MG63 (cell line): Measurements from ENCODE around the gene IGFBP5. TPM values are rescaled to one million over a fixed set of nuclear protein-coding genes. Genes with fewer than 3 reads are reported as not detected.
A peak's percentile ranks its signal among the peaks of the same experiment; 100 is the strongest.

Experiments
- DNase-seq: peaks from one replicate; pipeline ENCODE4 v3.0.0-alpha.2; 2020
- H3K27me3 ChIP-seq: fragments of 250-450 bp; sonication (Bioruptor Pico); 2 replicates; pipeline ENCODE4 v1.5.1; 2020; ENCODE audit warnings: mild to moderate bottlenecking, moderate library complexity
- H3K36me3 ChIP-seq: fragments of 250-450 bp; sonication (Bioruptor Pico); 2 replicates; pipeline ENCODE4 v1.5.1; 2020; ENCODE audit warnings: mild to moderate bottlenecking, moderate library complexity
- H3K4me3 ChIP-seq: fragments of 250-450 bp; sonication (Bioruptor Pico); 2 replicates; pipeline ENCODE4 v1.5.1; 2020; ENCODE audit warnings: mild to moderate bottlenecking, moderate library complexity
- H3K9me3 ChIP-seq: fragments of 250-450 bp; sonication (Bioruptor Pico); 2 replicates; pipeline ENCODE4 v1.5.1; 2020; ENCODE audit warnings: mild to moderate bottlenecking, moderate library complexity
- total RNA-seq: library from RNA; depleted of rRNA; stranded (reverse); fragments of >200 nt; shearing (Covaris generic); gene quantifications from 2 replicates; pipeline ENCODE4 v1.2.3, GENCODE V29; 2014; ENCODE audit warnings: low replicate concordance

The IGFBP5 gene
- total RNA-seq, 1 experiment from 2014 or later = 1.8 TPM

DNA sequence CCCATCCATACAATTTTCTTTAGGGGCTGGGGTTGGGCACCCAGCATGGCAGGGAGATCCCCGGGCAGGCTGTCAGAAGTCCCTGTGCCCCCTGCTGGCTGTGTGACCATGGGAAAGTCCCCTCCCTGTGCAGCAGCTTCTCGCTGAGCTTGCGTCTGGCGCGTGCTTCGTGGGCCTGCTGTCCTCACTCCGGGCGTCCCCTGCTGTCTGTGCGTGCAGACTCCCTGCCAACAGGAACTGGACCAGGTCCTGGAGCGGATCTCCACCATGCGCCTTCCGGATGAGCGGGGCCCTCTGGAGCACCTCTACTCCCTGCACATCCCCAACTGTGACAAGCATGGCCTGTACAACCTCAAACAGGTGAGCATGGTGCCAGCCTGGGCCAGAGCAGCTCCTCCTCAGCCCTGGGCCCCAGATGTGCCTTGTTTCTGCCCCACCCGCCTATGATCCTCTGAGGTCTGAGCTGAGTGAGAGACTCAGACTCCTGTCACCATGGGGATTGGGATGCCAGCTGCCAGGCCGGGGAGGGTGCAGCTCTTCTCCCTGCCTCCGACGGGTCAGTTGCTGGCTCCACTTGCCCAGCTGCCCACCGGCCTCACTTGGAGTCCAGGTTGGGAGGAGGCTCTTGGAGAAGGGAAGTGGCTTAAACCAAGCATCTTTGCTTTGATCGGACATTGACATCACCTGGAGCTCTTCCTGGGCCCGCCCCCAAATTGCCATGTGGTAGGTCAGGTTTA is 33.5 kb downstream of the IGFBP5 start:
- no peak for DNase-seq

DNA sequence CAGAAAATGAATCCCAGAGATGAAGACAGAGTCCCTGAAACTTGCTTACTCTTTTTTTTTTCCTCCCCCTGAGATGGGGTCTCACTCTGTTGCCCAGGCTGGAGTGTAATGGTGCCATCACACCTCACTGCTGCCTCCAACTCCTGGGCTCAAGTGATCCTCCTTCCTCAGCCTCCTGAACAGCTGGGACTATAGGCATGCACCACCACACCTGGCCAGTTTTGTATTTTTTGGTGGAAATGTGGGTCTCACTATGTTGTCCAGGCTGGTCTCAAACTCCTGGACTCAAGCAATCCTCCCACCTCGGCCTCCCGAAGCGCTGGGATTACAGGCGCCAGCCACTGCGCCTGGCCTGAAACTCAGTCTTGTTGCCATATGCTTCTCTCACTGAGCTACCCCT is 34.3 kb downstream of the IGFBP5 start:
- no peaks in the 10 kb centered on the region for H3K27me3 ChIP-seq
- H3K4me3 ChIP-seq = no peak overlapping the region
- H3K36me3 ChIP-seq = no peaks in the 10 kb centered on the region
- DNase-seq = no peak
- H3K9me3 ChIP-seq = no peaks in the 10 kb centered on the region

More for the DNA sequence above, 33.5 kb downstream of the IGFBP5 start:
- Histone ChIP-seq H3K27me3 (no peaks in the 10 kb centered on the region), H3K4me3 (no peak overlapping the region), H3K36me3 (no peaks in the 10 kb centered on the region), H3K9me3 (no peaks in the 10 kb centered on the region)

DNA sequence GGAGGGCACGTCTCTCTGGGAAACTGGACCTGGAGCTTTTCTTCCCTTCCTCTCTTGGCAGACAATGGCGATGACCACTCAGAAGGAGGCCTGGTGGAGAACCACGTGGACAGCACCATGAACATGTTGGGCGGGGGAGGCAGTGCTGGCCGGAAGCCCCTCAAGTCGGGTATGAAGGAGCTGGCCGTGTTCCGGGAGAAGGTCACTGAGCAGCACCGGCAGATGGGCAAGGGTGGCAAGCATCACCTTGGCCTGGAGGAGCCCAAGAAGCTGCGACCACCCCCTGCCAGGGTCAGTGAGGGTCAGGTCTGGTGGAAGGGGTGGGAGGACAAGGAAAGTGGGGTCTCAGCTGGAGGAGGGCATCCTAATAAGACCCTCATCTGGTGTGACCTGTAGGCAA is 34.9 kb downstream of the IGFBP5 start:
- Histone ChIP-seq H3K27me3 (no peaks in the 10 kb centered on the region), H3K4me3 (no peak overlapping the region), H3K36me3 (no peaks in the 10 kb centered on the region), H3K9me3 (no peaks in the 10 kb centered on the region)
- DNase-seq = no peak

DNA sequence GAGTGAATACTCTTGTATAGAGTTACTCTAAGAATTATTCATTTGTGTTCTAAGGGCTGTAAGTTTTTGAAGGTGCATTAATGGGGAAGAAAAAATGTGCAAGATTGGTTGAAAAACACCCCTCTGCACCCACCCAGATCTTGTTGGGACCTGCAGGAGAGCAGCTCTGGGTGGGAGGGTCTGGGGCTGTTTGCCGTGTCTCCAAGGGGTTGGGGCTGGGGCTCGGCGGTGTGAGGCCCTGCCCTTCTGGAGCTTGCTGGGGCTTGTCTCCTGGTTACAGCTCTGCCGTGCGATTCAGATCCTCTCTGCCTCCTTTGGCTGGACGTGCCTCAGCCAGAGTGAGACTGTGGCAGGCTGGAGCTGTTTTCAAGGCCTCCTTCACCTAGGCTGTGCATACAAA is 36.1 kb downstream of the IGFBP5 start:
- Histone ChIP-seq H3K9me3 (no peaks in the 10 kb centered on the region), H3K36me3 (no peaks in the 10 kb centered on the region), H3K27me3 (no peaks in the 10 kb centered on the region), H3K4me3 (no peak overlapping the region)
- no peak for DNase-seq

DNA sequence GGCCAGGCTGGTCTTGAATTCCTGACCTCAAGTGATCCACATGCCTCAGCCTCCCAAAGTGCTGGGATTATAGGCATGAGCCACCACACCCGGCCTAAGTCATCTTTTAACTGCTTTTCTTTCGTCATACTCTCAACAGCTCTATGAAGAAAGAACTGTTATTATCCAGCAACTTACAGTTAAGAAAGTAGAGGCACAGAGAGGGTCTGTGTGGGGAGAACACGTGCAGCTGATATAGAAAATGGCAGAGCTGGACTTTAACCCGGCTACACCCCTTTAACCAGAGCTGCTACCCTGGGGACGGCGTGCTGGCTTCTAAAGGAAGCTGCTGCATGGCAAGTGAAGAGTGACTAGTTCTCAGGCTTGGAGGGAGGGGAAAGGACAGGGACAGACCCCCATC is 36.6 kb downstream of the IGFBP5 start:
- H3K36me3 ChIP-seq = no peaks in the 10 kb centered on the region
- no peak for DNase-seq
- H3K4me3 ChIP-seq = no peak overlapping the region
- no peaks in the 10 kb centered on the region for H3K27me3 ChIP-seq
- no peaks in the 10 kb centered on the region for H3K9me3 ChIP-seq

DNA sequence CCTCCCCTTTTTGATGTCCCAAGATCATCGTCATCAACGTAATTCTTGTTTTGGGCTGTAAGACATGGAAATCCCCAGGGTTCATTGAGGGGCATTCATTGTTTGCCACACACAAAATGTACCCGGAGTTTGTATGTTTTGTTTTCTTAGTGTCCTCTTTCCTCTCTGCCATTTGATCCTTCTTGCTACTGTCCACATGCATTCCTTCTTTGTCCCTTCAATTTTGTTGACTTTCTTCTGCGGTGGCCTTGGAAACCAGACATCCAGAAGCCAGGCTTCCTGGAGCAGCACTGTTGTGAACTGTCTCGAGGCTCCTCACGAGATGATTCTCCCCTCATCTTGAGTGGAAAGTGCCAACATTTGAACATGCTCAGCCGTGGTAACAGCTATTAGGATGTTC is 37.4 kb downstream of the IGFBP5 start:
- H3K36me3 ChIP-seq = no peaks in the 10 kb centered on the region
- H3K4me3 ChIP-seq = no peak overlapping the region
- H3K27me3 ChIP-seq = no peaks in the 10 kb centered on the region
- no peaks in the 10 kb centered on the region for H3K9me3 ChIP-seq
- no peak for DNase-seq

DNA sequence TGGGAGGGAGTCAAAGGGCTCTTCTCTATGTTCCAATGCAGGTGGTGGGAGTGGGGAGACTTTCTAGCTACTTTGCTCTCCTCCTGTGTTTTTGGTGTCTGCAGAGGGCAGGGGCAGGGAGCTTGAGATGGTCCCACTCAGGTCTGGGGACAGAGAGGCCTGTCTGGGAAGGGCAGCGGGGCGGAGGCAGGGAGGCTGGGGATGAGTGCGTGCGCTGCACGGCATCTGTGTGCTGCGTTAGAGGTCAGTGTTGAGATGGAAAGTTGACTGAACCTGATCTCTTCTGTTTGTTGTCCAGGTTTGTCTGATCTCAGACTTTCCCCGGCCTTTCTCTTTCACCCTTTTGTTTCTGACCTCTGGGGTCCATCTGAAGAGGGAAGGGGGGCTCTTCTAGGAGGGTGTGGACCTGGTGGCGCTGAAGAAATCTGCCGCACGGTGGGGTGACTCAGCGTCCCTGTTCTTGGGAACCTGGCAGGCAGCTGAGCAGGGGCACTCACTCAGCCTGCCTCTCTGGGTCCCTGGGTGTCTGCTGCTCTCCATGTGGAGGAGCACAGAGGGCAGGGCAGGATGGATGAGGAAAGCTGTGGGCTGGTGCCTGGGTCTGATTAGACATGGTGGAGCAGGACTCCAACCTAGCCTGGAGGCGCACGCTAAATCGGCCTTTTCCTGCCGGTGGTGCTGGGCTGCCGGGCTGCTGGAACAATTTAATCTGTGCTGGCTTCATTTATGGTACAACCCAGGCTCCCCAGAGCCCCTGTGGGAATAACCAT is 38.1 kb downstream of the IGFBP5 start:
- Histone ChIP-seq H3K27me3 (no peaks in the 10 kb centered on the region), H3K9me3 (no peaks in the 10 kb centered on the region)
- no peak for DNase-seq

DNA sequence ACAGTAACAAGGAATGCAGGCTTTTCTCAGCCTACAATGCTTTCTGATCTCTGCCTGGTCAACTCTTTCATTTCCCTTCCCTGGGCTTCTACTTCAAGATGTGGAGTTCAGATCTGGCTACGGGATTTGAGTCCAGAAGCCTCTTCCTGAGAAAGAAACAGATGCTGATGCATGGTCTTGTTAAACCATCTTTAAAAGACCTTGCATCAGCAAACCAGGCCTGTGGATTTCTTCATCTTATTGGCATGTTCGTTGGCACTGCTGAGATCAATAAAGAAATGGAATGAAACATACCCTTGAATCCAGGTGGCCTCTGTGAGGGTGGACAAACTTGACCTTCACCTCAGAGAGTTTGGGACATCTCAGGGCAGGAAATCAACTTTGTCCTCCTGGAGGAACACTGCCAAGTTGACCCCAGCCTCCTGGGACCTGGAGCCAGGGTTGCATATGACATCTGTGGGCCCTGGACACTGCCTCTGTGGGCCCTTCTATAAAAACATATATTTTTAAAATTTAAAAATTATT is 40.8 kb downstream of the IGFBP5 start:
- H3K9me3 ChIP-seq = no peaks in the 10 kb centered on the region
- H3K36me3 ChIP-seq = no peaks in the 10 kb centered on the region
- H3K4me3 ChIP-seq = no peak overlapping the region
- no peaks in the 10 kb centered on the region for H3K27me3 ChIP-seq
- no peak for DNase-seq

More for the DNA sequence above, 38.1 kb downstream of the IGFBP5 start:
- no peaks in the 10 kb centered on the region for H3K36me3 ChIP-seq
- no peak overlapping the region for H3K4me3 ChIP-seq

DNA sequence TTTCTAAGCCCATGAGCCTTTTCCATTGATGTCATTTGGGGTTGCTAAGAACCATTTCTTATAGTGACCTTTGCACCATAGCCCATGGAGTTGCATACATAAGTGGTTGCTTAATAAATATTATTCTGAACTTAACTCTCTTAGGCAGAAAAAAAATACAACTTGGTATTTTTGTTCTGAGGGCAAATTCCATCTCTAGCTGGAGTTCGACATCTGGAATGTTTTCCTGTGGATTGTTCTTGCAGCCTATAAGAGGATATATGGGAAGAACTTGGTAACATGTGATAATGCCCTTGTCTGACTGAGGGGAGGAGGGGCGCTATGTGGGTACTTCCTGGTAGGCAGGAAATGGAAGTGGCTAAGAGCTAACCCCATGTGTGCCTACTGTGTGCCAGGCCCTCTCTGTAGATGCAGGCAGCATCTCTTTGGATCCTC is 41.4 kb downstream of the IGFBP5 start:
- Histone ChIP-seq H3K27me3 (no peaks in the 10 kb centered on the region), H3K36me3 (no peaks in the 10 kb centered on the region), H3K9me3 (no peaks in the 10 kb centered on the region), H3K4me3 (no peak overlapping the region)
- no peak for DNase-seq

DNA sequence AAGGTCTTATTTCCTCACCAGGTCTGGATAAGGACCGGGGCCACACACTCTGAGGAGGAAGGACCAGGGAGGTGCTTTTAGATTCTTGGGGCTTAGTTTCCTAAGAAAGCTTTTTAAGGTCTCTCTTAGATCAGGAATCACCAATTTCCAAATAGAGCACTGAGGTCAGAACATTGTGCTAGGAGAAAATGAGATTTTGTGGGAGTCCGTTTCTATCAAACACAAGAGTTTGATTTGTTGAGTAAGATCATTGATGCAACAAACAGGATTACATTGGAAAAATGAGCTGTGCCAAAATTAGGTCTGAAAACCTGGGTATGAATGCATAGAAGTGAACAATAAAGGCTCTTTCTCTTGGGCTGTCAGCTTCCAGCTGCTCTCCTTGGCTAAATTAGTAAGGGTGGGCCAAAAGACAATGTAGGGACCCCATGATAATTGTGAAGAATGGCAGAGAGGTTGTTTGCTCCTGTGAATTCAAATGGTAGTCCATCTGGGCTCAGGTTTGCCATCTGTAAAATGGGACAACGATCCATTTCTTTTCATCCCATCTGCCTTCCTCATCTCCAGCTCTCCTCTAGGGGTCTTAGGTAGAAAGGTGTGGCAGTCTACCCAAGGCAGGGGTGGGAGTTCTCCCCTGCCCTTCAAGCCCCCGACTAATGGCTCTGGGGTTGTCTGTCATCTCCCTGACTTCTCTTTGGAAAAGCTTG is 42.1 kb downstream of the IGFBP5 start:
- DNase-seq = no peak
- H3K36me3 ChIP-seq = no peaks in the 10 kb centered on the region
- H3K4me3 ChIP-seq = no peak overlapping the region
- H3K27me3 ChIP-seq = no peaks in the 10 kb centered on the region
- no peaks in the 10 kb centered on the region for H3K9me3 ChIP-seq

DNA sequence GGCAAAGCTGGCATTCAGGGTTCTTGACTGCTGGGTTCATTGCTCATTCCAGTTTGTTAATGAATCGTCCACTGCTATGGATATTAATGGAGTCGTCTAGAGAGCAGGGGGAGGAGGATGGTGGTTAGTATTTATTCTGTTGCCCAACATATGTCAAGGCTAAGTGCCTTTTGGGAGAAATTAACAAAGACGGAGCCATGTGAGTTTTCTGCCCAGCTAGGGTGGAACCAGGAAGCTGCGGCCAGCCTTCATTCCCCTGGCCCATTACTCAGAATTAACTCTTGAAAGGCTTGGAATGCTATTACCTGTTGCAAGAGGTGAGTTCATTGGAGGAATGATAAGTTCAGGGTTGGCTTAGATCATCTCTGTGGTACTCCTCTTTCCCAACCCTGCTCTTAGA is 42.8 kb downstream of the IGFBP5 start:
- Histone ChIP-seq H3K27me3 (no peaks in the 10 kb centered on the region), H3K4me3 (no peak overlapping the region), H3K36me3 (no peaks in the 10 kb centered on the region), H3K9me3 (no peaks in the 10 kb centered on the region)
- no peak for DNase-seq

DNA sequence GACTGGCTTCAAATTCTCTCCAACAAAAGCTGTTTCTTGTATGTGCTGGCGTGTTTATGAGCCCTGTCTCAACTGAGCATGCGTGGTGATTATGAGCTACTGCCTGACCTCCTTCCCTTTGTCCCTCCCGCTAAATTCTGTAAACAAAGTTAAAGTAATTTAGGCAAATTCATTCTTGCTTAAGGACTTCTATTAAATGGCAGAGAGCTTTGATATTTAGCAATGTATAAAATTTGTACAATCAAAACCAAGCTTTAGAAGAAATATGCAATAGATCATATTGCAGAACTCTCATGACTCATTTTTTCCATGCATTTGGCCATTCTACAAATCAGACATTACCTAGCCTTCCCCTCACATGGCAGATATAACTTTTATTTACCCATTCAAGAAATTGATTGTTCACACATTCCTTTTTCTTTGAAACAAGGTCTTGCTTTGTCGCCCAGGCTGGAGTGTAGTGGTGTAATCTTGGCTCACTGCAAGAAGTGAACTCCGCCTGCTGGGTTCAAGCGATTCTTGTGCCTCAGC is 43.9 kb downstream of the IGFBP5 start:
- no peaks in the 10 kb centered on the region for H3K9me3 ChIP-seq
- no peak for DNase-seq
- no peak overlapping the region for H3K4me3 ChIP-seq
- H3K36me3 ChIP-seq = no peaks in the 10 kb centered on the region; the same call in none of the 2 replicates
- H3K27me3 ChIP-seq = no peaks in the 10 kb centered on the region

DNA sequence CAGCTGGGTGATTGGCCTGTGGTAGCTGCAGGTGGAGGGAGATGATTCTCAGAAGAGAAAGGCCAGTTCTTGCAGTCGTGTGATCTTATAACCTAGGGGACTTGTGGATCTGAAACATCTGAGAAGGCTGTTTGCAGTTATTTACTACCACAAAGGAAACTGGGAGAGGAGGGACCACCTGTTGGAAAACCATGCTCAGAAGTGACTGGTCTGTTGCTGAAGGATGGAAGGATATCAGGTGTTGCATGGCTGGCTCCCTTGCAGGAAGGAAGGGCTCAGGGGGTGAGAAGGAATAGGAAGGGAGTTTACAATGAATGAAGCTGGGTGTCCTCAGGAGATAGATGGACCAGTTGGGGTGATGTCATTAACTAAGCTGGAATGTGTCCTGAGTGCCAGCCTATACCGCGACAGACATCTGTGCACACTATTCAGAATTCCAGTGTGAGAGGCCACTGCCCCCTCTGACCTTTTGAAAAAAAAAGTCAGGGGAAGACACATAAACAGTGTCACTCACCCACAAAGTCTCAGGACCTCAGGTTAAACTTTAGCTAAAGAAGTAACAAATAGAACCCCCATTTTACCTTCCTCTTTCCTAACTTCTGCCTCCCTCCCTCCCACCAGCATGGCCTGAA is 44.6 kb downstream of the IGFBP5 start:
- no peak for DNase-seq
- no peaks in the 10 kb centered on the region for H3K27me3 ChIP-seq
- no peak overlapping the region for H3K4me3 ChIP-seq
- H3K9me3 ChIP-seq = no peaks in the 10 kb centered on the region
- H3K36me3 ChIP-seq = no peaks in the 10 kb centered on the region; the same call in none of the 2 replicates

DNA sequence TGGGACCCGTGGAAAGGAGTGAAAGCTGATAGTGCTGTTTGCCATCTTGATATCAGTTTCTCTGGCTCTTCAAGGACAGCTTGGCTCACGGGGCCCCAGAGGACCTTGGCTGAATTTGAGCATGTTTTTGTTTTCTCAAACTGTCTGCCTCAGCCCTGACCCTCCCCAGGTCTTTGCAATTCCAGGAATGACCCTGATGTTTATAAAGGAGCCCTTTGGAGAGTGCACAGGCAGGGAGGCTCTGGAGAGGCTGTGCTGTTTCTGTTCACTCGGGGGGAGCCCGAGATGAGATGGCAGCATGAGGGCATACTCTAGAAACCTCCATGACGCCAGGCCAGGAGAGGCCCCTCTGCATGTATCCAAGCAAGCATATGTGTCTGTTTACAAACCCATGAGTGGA is 45.8 kb downstream of the IGFBP5 start:
- Histone ChIP-seq H3K9me3 (no peaks in the 10 kb centered on the region), H3K27me3 (no peaks in the 10 kb centered on the region), H3K36me3 (no peaks in the 10 kb centered on the region; the same call in none of the 2 replicates), H3K4me3 (no peak overlapping the region)
- DNase-seq = no peak

DNA sequence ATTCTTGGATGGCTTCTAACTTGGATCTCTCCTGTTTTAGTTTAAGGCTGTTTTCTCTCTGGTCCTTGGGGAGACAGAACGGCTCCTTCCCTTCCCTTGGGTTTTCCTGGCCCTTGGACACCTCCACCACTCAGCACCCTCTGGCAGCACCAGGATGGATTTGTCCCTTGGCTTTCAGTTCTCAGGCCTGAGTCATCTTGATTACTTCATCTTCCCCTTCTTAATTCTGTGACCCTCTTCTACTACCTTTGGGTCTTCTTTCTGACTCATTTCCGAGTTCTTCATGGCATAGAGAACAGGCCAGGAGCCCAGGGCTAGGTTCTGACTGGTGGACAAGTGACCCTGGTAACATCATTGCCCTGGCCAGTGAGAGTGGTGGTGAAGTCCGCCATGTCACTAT is 47.2 kb downstream of the IGFBP5 start:
- peak; percentile 83 for DNase-seq
- H3K9me3 ChIP-seq = no peaks in the 10 kb centered on the region
- H3K4me3 ChIP-seq = no peak overlapping the region
- H3K36me3 ChIP-seq = no peaks in the 10 kb centered on the region; the same call in none of the 2 replicates
- H3K27me3 ChIP-seq = no peaks in the 10 kb centered on the region

DNA sequence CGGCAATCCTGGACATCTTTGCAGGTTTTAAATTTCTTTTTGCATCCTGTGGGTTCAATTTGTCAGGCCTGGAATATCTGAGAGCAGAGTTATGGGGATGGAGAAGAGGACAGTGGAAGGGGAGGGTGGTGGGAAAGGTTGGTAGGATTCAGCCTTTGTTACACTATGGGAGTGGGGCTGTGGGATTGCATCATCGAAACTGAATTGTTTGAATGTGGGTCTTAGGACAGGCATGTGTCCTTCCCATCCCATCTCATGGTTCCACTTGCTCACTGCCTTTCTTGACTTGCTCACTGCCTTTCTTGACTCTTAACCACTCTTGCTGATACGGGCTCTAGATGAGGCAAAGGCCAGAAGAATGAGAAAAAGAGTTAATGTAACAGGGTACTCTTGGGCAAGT is 49.2 kb downstream of the IGFBP5 start:
- Histone ChIP-seq H3K27me3 (no peaks in the 10 kb centered on the region), H3K9me3 (no peaks in the 10 kb centered on the region), H3K36me3 (no peaks in the 10 kb centered on the region; the same call in none of the 2 replicates), H3K4me3 (no peak overlapping the region)
- DNase-seq = no peak
